GM12801 (cell line): ENCODE results near the gene RAET1E.

Experiments
- CTCF ChIP-seq: IDR thresholded peaks from one replicate; pipeline ENCODE4 v1.5.1; 2011; ENCODE audit warnings: control low read depth; ENCODE audit not compliant: insufficient read length; ENCODE audit errors: extremely low read depth

The RAET1E gene

GRCh38 chr6:149905371-149905910 lies 7.5 kb upstream of the RAET1E start:
- no peak for TF ChIP-seq CTCF

- TF ChIP-seq CTCF = no peak
Observed at GRCh38 chr6:149904661-149905370, 6.9 kb upstream of the RAET1E start.

GRCh38 chr6:149903938-149904611 lies 6.2 kb upstream of the RAET1E start:
- no peak for TF ChIP-seq CTCF

- TF ChIP-seq CTCF = no peak
Observed at GRCh38 chr6:149901444-149902140, 3.7 kb upstream of the RAET1E start.

GRCh38 chr6:149900620-149901443 lies 2.9 kb upstream of the RAET1E start:
- TF ChIP-seq CTCF = no peak

- TF ChIP-seq CTCF = no peak
Observed at GRCh38 chr6:149899926-149900619, 2.2 kb upstream of the RAET1E start.
